Stimulated activated CD4-positive, alpha-beta T cell treated with anti-CD3 and anti-CD28 coated beads, Interleukin-12 subunit alpha, Interleukin-12 subunit beta, amount 100 ng/mL, for 24 hours (primary cell): ENCODE results near the gene PDK4.
"Not testable (repeated sequence)": the region's sequence is repeated elsewhere in the genome, so short reads cannot be mapped to it uniquely, and the experiment has no call there.

Source experiments
- DNase-seq, 2 experiments: peaks; one replicate each; pipeline ENCODE4 v3.0.0-alpha.2; 2020; ENCODE audit warnings: low read depth in 2 of 2

The PDK4 gene

DNA sequence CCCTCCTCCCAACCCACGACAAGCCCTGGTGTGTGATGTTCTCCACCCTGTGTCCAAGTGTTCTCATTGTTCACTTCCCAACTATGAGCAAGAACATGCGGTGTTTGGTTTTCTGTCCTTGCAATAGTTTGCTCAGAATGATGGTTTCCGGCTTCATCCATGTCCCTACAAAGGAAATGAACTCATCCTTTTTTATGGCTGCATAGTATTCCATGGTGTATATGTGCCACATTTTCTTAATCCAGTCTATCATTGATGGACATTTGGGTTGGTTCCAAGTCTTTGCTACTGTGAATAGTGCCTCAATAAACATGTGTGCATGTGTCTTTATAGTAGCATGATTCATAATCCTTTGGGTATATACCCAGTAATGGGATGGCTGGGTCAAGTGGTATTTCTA, 8.5 kb upstream of the PDK4 start:
- DNase-seq: not testable (repeated sequence)

DNA sequence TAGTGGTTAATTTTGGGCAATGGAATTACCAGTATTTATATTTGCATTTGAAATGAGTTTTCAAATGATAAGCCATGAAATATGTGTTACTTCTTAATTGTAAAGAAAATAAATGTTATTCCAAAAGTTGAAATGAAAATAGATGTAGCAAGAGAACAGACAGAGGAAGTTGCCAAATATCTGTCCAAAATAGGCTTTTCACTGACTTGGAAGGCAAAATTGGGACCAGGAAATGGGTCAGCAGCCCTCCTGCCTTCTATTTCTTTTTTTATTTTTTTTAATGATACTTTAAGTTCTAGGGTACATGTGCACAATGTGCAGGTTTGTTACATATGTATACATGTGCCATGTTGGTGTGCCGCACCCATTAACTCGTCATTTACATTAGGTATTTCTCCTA, 8.1 kb upstream of the PDK4 start:
- DNase-seq: not testable (repeated sequence)

DNA sequence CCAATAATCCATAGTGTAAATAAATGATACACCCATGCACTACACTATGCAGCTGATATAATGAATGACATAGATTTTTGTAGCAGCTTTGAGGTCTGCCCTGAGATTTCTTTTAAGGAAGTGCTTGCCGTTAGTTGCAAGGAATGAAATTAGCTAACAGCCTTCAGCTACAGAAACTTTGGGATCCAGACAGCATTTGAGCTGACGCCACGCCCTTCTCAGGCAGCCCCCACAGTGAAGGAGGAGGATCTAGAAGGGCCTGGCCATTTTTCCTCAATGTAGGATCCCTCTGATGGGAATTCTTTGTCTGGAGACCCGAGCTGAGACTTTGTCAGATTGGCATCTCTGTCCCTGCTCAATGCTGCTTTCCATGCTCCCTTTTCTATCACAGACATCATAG, 6.1 kb upstream of the PDK4 start:
- no peak for DNase-seq

DNA sequence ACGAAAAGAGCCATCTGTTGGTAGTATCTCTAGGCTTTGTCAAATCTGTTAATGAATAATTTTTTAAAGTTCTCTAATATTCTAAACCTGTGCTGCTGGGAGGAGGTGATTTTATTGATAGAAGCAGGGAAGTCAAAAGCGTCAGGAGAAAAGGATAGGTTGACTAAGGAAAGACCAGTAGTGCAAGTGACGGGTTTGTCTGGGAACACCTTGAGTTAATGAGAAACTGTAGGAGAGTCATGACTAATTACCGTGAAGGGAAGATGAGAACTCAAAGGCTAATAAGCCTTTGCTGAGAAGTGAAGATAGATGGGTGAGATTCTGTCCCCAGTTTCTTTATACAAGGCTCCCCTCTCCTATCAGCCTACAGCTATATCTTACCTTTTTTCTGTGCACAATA, 5.0 kb upstream of the PDK4 start:
- no peak for DNase-seq

DNA sequence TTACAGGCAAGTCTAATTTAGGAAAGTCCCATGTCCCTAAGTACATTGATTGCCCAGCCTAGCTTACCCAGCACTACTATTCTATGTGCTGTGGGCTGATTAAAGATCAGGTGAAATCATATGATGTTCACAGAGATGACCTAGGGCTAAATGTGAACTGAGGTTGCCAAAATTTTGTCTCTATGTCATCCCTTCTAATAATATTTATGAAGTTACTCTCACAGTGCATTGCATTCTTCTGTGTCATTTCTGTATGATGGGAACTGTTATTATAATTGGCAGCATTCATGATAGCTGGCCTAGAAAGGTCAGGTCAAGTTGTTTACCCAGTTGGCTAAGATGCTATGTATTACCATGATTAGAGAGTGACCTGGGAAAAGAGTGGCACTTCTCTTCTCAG, 2.8 kb upstream of the PDK4 start:
- no peak for DNase-seq

DNA sequence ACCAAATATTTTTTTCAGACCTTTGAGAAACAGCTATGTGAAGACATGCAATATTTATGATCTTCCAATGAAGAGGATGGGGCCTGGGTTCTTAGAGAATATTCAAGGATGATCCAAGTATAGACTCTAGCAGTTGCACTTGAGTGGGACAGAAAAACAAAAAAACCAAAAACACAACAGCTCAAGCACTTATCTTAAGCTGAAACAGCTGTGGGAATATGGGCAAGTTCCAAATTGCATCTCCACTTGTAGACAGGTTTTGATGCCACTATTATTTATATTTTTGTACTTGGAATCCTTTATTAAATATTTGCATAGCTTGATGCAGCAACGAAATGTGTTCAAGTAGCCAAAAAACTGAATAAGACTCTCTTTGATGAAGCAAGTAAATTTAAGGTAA, 2.2 kb upstream of the PDK4 start:
- DNase-seq: no peak

DNA sequence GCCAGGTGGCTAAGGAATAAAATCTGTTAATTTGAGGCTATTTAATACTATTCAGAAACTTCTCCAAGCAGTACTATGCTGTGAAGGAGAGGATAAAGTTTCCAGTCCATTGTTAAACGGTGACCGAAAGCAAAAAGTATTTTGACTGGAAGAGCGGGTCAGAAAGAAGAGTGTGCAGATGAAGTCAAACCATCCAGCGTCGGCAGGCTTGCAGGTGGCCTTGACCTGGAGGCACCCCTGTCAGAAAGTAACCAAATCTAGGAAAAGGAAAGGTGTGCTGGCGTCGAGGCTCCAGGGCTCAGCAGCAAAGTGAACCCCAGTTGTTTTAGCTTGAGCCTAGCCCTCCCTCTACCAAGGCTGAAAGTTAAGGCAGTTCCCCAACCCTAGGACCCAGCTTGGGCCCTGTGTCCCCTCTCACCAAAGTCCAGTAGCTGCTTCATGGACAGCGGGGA, 544 bp downstream of the PDK4 start:
- DNase-seq: no peak

DNA sequence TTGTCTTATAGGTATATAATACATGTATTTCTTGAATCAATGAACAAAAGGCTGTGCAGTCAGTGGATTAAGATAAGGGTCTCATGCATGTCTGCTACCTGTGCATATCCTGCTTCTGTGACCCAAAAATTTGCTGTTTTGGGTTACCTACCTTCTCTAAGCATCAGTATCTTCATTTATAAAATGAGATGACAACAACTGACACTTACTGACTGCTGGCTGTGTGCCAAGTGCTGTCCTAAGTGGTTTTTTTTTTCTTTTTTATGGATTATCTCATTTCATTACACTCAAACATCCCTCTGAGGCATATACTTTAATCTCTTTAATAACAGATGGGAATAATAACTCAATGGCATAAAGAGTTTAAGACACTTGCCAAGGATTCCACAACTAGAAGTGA, 2.1 kb downstream of the PDK4 start:
- no peak for DNase-seq

DNA sequence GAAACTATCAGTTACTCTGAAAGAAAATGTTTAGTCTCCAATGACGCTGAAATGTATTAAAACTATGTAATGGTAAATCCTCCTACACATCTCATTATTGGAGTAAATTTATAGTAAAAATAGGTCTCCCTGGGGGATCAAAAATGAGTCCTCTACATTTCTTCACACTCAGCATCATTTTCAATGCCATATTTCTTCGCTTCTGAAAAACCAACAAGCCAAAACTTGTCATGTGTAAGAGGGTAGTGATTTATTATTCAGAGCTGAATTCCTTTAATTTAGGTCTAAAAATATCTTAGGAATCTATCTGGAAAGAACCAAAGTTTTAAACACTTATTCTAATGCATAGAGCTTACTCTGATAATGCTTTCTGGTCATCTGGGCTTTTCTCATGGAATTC, 3.0 kb downstream of the PDK4 start:
- no peak for DNase-seq

DNA sequence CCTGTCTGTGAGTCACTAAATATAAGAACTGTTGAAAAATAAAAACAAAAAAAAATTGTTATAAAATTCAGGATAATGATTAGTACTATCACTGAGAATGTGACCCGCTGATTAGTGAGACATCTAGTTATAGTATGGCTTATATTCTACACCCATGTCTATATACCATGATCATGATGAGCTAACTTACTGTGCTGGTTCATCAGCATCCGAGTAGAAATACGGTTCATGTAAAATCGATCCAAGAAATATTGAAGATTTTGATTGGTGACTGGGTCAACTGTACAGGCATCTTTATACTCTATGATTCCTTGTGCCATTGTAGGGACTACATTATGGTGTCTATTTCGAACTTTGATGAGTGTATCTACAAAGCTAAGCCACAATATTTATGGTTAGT, 3.7 kb downstream of the PDK4 start:
- no peak for DNase-seq

DNA sequence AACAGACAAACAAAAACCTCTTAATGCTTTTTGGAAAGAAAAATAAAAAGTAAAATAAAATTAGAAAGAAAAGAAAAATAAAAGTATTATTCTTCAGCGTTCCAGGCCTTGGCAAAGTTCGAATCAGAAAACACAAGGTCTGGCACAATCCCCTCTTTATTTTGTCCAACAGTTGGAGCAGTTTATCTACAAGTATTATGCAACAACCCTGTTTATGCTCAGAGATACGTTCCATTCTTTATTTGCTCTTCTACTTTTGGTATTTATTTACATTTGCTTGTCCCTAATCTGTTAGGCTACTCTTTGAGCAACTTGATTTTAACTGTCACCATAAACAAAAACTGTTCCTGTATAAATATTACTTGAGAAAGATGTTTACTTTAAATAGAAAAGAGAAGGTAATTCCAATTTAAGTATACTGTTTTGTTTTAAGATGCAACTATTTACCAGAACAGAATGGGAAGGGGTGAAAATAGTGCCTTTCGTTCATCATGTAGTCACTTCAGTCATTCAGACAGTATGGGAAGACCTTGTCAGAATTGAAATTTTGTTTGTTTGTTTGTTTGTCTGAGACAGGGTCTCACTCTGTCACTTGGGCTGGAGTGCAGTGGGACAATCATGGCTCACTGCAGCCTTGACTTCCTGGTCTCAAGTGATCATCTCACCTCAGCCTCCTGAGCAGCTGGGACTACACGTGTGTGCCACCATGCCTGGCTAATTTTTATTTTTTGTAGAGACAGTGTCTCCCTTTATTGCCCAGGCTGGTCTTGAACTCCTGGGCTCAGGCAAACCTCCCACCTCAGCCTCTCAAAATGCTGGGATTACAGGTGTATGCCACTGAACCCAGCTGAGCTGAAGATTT, 5.7 kb downstream of the PDK4 start:
- no peak for DNase-seq

DNA sequence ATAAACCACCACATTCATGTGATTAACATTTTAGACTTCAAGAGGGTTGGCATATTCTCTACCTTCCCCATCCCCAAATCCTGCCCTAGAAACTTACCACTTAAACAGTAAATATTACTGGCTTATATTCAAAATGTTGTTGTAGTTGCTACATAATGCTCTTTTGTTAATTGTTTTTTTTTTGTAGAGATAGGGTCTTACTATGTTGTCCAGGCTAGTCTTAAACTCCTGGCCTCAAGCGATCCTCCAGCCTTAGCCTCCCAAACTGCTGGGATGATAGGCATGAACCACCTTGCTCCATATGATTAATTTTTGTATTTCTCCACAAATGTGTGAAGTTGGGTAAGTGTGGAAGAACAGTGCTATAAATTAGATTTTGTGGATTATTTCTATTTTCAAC, 6.5 kb downstream of the PDK4 start:
- no peak for DNase-seq

DNA sequence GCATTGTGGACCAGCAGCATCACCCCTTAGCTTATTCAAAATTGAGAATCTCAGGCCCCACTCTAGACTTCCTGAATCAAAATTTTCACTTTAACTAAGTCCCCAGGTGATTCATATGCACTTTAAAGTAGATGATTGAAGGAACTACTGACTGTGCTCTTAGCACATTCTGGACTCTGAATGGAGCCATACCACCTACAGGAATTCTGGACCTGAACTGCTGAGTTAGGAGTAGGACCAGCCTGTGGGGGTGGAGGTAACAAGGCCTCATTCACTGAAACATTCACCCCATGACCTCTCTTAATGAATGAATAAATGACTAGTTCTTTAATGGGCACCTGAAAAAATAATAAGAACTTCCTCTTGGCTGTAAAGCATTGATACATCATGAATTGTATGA, 7.3 kb downstream of the PDK4 start:
- DNase-seq: no peak

DNA sequence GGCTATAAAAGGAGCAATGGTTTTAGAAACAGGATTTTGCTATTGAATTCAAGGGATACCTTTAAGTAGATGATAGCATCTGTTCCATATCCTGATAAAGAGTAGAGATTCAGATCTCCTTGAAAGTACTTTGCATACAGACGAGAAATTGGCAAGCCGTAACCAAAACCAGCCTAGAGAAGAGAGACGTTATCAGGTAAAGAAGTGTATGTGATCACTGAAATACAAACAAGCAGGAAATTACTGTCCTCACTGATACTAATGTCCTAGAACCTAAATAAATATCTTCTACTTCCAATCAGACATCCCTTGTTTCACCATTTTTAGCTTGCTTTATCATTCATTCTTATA, 9.4 kb downstream of the PDK4 start:
- no peak for DNase-seq

DNA sequence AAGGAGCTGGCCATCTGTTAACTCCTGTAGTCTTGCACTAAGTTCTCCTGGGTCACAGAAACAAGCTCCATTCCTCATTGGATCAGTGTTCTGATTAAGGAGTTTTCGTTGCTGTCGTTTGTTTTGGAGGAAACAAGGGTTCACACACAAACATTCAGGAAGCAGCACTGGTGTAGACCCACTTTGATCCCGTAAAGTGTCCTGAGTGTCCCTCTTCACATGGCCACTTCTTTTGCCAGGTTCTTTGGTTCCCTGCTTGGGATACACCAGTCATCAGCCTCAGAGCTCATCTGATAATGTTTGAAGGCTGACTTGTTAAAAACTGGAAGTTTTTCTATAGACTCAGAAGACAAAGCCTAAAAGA, 10.9 kb downstream of the PDK4 start:
- no peak for DNase-seq

DNA sequence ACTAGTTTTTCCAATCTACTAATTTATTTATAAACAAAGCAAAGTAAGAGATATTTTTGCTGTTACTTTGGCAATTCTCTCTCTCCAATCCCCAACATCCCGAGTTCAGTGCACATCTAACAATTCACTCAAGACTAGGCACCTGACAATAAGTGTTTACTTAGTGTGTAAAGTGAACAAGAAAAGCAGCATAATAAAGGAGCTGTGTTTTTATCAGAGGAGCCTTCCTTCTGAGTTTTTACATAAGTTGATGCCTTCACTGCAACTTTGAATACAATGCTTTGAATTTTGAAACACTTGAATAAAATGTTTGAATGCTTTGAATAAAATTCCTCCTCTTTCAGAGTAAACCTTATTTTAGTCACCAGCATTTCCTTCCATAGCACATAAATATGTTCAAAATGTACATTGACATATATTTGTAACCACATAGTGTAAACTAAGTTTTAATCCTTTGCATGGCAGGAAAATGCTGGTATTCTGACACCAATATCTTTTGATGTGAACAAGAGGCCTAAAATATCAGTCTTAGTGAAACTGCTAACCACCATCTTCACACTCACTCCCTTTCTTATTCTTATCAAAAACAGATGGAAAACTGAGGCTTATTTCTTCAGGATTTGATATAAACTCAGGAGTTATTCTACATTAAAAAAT, 11.4 kb downstream of the PDK4 start:
- no peak for DNase-seq

DNA sequence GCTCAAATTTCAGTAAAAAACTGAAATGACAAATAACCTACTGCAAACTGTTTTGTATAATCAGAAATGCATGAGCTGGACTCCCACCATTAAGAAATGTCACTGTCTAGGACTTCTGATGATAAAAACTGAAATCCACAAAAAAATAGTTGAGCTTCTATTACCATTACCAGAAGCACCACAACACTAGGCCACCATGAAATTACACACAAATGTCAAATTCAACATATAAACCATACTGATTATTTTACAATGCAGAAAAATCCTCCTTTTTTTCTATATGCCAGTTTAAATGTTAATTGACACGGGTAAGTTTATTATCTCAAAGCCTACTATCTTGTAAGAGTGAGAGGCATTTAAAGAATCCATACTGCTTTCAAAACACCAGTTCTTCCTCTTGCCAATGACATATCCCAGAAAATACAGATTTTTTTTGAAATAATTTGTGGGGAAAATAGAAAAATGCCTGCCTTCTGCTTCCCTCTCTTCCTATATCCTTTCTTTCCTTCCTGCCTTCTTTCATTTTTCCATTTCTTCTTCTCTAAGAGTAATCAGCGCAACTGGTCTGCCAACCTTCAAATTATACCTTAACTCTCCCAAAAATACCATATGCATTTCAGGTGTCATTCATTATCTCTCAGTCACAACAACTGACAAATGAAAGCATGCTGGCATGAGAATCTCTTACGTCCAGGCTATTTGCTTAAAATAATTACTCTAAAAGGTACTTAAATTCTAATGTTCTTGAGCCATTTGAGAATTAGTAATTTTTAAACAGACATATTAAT, 12.3 kb downstream of the PDK4 start:
- DNase-seq: no peak

DNA sequence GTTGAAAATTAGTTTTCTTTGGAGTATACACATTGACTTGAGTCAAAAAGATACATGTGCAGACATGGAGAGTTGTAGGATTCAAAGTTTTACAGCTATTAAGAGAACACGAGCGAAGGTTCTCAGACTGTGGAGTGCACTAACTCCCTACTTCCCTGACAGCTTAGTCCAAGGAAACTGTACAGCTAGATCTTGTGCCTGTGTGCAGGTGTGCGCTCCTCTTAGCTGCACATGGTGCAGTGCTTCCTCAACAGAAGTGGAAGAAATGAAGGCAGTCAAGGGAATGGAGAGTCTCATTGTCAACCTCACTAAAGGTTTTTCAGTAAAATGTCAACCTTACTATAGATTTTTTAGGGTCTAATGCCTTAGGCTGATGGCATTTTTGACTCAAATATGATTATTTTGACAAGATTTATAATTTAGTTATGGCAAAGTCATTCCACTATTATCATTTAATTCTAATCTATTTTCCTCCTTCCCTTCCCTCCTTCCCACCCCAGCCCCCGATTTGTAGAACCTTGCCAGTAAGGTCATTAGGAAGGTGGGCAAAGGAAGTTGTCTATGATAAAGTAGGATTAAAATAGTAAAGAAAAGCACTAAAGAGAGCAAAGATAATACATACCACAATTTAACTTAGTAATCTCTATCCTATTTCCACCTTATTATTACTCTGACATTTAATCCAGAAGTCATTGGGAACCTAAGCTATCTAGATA, 13.6 kb downstream of the PDK4 start:
- no peak for DNase-seq

DNA sequence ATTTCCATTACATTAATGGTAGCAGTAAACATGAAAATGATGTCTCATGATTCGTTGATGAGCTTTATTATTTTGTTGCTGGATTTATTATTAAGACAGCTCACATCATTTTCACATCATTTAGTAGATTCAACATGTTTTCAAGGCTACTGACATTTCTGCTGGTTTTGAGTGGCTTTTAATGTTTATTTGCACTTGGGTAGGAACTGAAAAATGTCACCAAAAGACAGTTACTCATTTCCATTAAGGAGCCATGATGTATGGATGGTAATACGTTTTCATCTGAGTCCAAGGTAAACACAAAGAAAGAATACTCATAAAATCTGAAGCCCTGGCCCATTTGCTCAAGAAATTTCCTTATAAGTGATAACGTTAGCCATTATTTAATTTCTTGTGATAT, 14.8 kb downstream of the PDK4 start:
- no peak for DNase-seq

DNA sequence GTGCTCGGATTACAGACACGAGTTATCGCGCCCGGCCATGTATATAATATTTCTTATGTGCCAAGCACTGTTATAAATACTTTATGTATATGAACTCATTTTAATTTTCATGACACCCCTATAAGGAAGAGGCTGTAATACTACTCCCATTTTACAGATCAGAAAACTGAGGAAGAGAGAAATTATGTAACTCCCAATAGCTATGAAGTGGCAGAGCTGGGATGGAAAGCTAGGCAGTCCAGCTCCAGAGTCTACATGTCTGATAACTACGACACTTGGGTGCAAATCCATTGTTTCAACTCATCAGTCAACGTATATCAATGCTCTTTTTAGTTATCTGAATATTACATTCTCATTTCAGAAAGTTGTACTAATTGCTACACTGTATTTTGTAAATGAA, 17.0 kb downstream of the PDK4 start:
- DNase-seq: no peak

DNA sequence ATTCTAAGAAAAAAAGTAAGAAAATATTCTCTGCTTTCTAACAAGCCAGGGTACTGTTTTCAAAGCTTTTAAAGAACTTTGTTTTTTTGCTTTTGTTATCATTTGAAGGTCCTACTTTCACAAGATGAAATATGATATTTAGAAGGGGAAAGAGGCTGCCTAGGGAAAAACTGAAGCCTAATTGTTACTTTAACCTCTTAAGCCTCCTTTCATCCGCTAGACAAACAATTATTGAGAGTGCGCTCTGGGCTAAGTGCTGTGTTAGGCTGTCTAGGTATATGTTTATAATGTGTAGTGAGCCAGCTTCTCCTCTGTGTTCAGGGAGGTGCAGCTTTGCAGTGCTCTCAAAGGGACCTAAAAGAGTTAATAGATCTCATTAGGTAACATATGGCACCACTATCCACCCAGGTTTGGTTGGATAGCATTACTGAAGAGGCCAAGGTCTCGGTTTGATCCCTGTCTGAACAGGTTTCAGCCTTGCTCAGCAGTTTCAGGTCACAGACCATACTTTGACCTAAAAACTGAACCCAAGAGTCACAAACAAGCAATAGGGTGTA, 17.9 kb downstream of the PDK4 start:
- DNase-seq: no peak

DNA sequence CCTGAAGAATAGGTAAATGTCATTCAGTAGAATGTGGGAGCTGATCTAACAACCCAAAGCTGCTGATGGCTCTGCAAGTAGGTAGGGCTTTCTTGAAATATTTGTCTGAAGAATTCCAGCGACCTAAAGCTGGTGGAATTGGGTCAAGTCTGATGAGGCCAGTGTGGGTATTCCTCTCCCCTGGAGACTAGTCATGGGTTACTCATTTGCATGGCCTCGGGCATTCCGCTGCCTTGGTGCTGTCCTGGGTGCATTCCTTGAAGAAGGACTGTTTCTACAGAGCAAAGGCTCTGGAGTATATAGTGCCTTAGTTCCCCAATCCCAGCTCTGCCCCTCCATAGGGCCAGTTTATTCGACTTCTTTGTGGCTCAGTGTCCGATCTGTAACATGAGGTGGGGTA, 19.2 kb downstream of the PDK4 start:
- DNase-seq: no peak
